Right atrium auricular region (tissue), 2 donors: ENCODE results near the gene CAMK1D. TPM values are rescaled to one million over a fixed set of nuclear protein-coding genes. Genes with fewer than 3 reads are reported as not detected.

Experiments
- DNase-seq: peaks from one replicate; pipeline ENCODE4 v3.0.0-alpha.2; 2019; ENCODE audit warnings: low spot score
- H3K27ac ChIP-seq, 2 donors: fragments of 200-600 bp; sonication (generic); 1 replicate in 1 of 2; 2 replicates in 1 of 2; pipeline ENCODE4 v1.5.1; 2016 to 2019
- H3K27me3 ChIP-seq, 2 donors: fragments of 200-600 bp; sonication (generic); one replicate each; pipeline versions ENCODE4 v1.5.1 to v1.6.0; 2017 to 2019
- H3K36me3 ChIP-seq: fragments of 200-600 bp; sonication (generic); one replicate; pipeline ENCODE4 v1.5.1; 2016
- H3K4me1 ChIP-seq, 2 donors: fragments of 200-600 bp; sonication (generic); one replicate each; pipeline versions ENCODE4 v1.5.1 to v1.6.0; 2017 to 2019
- H3K4me3 ChIP-seq, 2 donors: fragments of 200-600 bp; sonication (generic); 1 replicate in 1 of 2; 2 replicates in 1 of 2; pipeline ENCODE4 v1.5.1; 2017 to 2019; ENCODE audit warnings: mild to moderate bottlenecking in 1 of 2, moderate library complexity in 1 of 2
- H3K9me3 ChIP-seq, 2 donors: fragments of 200-600 bp; sonication (generic); one replicate each; pipeline ENCODE4 v1.5.1; 2019
- CTCF ChIP-seq, 2 donors: fragments of 200-600 bp; sonication (generic); IDR thresholded peaks; one replicate each; pipeline ENCODE4 v1.5.1; 2019; ENCODE audit warnings: antibody characterized with exemption in 2 of 2
- total RNA-seq, 2 donors: library from RNA; depleted of rRNA; stranded (reverse); fragments of >200 nt; gene quantifications; one replicate each; pipeline ENCODE4 v1.1.0, GENCODE V29; 2016

CAMK1D gene
- total RNA-seq, 2 donors from 2014 or later = 24.5 to 27.2 TPM

DNA sequence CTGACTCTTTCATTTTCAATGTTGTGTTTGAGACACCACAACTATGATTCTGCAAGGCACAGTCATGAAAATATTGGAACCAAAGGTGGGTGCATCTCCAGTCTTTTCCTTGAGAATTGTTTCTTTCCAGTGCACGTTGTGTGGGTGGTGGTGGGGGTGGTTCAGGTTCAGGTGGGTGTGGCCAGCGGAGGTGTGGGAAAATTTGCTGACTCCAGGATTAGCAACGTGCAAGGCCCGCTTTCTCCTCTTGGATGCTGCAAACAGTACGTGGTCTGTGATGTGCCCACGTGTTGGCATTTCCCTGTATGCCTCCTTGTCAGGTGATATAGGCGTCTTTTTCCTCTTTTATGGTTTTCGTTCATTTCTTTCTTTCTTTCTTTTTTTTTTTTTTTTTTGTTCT, 59.1 kb downstream of the CAMK1D start:
- TF ChIP-seq CTCF (IDR thresholded peaks at IDR 0.05) = no peak
- H3K4me1 ChIP-seq = no peaks in the 10 kb centered on the region
- no peak for DNase-seq
- no peaks in the 10 kb centered on the region for H3K9me3 ChIP-seq
- no peak overlapping the region for H3K27ac ChIP-seq
- H3K27me3 ChIP-seq = no peaks in the 10 kb centered on the region
- H3K36me3 ChIP-seq = no peaks in the 10 kb centered on the region
- H3K4me3 ChIP-seq = no peak overlapping the region

DNA sequence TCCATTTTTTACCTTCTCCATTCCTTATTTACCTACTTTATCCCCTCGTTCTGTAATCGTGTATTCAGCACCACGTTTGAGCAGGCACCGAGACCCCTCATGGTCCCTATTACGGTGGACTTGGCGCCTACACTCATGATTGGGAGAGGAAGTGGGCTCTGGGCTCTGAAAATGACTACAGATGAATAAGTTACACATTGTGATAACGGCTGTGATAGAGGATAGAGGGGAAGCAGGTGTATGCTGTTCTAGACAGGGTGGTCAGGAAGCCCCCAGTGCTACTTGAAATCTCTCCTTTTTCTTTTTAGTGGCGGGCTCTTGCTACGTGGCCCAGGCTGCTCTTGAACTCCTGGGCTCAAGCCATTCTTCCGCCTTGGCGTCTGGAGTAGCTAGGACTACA, 59.8 kb downstream of the CAMK1D start:
- Histone ChIP-seq H3K27ac (no peak overlapping the region), H3K4me1 (no peaks in the 10 kb centered on the region), H3K36me3 (no peaks in the 10 kb centered on the region), H3K4me3 (no peak overlapping the region), H3K9me3 (no peaks in the 10 kb centered on the region), H3K27me3 (no peaks in the 10 kb centered on the region)
- TF ChIP-seq CTCF (IDR thresholded peaks at IDR 0.05) = no peak
- no peak for DNase-seq

DNA sequence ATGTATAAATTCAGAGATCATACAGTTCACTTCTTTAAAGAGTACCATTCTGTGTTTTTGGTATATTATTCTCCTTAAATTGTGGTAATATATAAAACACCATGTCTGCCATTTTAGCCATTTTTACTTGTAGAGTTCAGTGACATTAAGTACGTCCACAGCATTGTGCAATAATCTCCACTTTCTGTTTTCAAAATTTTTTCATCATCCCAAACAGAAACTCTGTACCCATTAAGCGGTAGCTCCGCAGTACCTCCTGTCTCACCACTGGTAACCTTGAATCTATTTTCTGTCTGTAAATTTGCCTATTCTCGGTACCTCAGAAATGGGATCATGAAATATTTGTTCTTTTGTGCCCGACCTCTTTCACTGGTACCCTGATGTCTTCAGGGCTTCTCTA, 60.3 kb downstream of the CAMK1D start:
- Histone ChIP-seq H3K36me3 (no peaks in the 10 kb centered on the region), H3K4me3 (no peak overlapping the region), H3K27me3 (no peaks in the 10 kb centered on the region), H3K9me3 (no peaks in the 10 kb centered on the region), H3K4me1 (no peaks in the 10 kb centered on the region), H3K27ac (no peak overlapping the region)
- DNase-seq = no peak
- TF ChIP-seq CTCF (IDR thresholded peaks at IDR 0.05) = no peak

- no peaks in the 10 kb centered on the region for H3K9me3 ChIP-seq
- no peak overlapping the region for H3K4me3 ChIP-seq
- H3K27me3 ChIP-seq = no peaks in the 10 kb centered on the region
- no peak for TF ChIP-seq CTCF (IDR thresholded peaks at IDR 0.05)
- H3K36me3 ChIP-seq = no peaks in the 10 kb centered on the region
- DNase-seq = no peak
- peaks cover 0 to 17% of the 10 kb centered on the region in 2 donors for H3K4me1 ChIP-seq
- no peak overlapping the region for H3K27ac ChIP-seq
Observed at GRCh38 chr10:12412666-12413368, 63.5 kb downstream of the CAMK1D start.

DNA sequence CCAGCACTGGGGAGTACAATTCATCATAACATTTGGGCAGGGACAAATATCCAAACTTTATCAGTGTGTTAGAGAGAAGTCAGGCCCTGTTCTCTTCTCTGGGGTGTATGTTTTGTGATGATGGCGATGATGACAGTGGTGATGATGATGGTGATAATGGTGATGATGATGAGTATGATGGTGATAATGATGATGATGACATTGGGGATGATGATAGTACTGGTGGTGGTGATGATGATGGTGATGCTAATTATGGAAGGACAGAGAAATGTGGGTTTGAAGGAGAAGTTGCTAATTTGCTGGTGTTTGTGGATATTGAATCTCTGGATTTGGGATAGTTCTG, 64.0 kb downstream of the CAMK1D start:
- H3K27me3 ChIP-seq = no peaks in the 10 kb centered on the region
- no peaks in the 10 kb centered on the region for H3K36me3 ChIP-seq
- H3K4me3 ChIP-seq = no peak overlapping the region
- no peak overlapping the region for H3K27ac ChIP-seq
- no peak for DNase-seq
- TF ChIP-seq CTCF (IDR thresholded peaks at IDR 0.05) = no peak
- no peaks in the 10 kb centered on the region for H3K9me3 ChIP-seq
- H3K4me1 ChIP-seq = peaks cover 0 to 22% of the 10 kb centered on the region in 2 donors
